AG08395 (cell line): ENCODE measurements around the gene DIDO1.
"Not testable (repeated sequence)": the region's sequence is repeated elsewhere in the genome, so short reads cannot be mapped to it uniquely, and the experiment has no call there.

Experiments
- DNase-seq: peaks from one replicate; pipeline ENCODE4 v3.0.0; 2012; ENCODE audit warnings: mixed read lengths, low spot score

DIDO1 gene

DNA sequence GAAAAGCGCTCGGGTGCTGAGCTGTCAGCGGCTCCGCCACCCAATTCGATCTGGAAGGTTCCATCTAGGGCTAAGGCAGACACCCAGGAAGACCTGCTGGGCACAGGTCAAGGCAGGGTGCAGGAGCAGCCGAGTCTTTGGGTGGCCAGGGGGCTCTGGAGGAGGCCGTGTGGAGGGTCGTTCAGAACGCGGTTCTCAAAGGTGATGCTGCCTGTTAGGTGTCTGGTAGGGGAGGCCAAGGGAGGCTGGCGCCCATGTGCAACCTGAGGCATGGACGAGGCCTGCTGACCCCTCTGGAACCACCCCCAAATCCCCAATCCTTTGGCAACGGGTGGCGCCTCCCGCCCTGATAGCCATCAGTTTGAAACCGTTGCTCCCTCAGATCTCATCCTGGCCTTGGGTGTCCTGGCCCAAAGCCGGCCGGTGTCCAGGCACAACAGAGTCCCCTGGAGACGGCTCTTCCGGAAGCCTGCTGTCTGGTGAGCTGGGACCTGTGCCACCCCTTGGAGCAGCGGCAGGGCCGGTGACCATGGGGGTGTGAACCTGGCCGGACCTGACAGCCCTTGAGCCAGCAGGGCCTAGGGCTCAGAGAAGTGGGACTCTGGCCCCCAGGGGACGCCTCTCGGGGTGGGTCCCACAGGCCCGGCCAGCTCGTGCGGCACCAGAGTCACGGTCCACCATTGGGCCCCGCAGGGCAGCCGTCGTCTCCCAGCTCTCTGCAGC, 36.7 kb upstream of the DIDO1 start:
- DNase-seq: no peak

DNA sequence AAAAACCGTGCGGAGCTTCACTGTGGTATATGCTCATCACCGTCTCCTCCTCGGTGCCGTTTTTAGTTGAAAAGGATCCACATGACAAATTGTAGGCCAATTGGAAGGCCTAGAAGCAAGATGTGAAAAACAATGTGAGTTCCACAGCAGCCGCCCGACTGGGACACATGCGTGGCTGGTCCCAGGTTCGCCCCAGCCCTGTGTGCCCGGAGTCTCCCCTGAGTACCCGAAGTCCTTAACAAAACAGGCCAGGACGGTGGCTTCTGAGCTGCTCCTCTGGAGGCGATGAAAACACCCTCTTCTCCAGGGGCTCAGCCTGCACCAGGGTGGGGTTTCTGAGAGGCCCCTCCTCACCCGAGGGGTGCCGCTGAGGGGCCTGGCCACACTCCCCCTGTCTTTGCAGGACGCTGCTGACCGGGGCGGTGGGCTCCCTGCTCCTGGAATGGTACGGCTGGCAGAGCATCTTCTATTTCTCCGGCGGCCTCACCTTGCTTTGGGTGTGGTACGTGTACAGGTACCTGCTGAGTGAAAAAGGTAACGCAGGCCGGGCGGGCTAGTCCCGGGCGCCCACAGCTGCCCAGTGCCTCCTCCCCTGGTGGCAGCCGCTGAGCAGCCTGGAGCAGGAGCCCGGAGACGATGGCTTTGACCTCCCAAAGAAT, 36.0 kb upstream of the DIDO1 start:
- no peak for DNase-seq

DNA sequence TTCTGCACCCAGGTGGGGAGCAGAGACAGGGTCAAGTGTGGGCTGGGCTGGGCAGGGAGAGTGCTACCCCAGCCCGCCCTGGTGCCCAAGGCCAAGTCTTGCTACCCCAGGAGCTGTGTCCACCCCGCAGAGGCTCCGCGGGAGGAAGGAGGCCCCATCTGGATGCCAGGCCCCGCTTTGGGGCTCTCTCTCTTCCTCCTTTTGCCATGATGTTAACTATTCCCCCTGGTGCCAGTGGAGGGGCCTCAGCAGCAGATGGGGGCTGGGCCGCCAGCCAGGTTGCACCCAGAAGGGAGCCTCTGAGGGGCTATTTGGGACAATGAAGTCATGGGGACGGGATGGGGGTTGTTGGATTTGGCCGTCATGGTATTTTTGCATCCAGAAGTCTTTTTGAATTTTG, 35.5 kb upstream of the DIDO1 start:
- no peak for DNase-seq

DNA sequence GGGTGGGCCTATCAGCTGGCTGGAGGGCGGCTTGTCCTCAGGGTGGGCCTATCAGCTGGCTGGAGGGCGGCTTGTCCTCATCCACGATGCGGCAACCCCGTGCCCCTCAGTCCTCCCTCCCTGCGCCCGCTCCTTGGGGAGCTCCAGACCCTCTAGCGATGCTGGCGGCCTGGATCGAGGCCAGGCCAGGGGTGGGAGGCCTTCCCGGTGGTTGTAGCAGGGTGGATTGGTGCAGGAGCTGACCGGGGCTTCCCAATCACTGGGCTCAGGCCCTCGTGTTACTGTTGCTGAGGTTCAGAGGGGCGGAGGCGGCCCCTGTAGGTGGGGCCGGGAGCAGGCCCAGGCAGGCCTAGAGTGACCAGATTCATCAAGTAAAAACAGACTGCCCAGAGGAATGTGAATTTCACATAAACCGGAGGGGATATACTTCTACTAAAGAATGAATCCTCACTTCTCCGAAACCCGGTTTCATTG, 35.0 kb upstream of the DIDO1 start:
- DNase-seq: no peak

DNA sequence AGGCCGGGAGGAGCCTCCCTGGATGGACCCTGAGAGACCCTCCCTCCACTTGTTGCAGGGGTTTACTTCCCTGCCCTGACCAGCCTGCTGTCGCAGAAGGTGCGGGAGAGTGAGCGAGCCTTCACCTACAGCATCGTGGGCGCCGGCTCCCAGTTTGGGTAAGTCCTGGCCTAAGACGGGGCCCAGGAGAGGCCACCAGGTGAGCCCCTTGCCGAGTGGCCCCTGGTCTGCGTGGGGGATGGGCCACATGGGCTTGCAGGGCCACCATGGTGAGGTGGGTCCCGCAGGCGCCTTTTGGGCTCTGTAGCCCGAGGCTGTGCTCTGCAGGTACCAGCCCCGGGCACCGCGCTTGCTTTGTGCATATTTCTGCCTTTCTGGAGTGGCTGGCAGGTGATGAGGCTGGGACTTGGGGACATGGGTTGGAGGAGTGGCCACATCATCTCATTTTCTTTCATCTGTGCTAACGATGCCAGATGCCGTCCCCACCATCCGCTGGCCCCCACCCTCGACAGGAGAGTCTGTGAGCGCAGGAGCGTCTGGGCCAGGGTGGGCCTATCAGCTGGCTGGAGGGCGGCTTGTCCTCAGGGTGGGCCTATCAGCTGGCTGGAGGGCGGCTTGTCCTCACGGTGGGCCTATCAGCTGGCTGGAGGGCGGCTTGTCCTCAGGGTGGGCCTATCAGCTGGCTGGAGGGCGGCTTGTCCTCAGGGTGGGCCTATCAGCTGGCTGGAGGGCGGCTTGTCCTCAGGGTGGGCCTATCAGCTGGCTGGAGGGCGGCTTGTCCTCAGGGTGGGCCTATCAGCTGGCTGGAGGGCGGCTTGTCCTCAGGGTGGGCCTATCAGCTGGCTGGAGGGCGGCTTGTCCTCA, 34.4 kb upstream of the DIDO1 start:
- DNase-seq: not testable (repeated sequence)

DNA sequence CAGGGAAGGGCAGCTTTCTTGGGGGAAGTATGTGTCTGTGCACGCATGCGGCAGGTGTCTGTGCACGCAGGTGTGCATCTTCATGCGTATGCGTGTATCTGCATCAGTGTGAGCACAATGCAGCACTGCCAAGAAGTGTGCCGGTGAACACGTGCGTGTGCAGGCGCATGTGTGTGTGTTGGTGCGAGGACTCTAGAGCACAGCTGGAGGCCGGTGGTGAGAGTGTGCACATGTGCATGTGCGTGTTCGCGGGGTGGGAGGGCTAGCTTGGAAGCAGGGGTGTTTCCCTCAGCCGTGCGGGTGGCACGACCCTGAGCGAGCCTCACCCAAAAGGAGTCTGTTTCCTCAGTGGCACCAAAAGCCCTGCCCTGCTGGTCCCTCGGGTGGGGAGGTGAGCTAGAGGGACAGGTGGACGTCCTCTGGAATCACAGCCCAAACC, 33.7 kb upstream of the DIDO1 start:
- DNase-seq: no peak

DNA sequence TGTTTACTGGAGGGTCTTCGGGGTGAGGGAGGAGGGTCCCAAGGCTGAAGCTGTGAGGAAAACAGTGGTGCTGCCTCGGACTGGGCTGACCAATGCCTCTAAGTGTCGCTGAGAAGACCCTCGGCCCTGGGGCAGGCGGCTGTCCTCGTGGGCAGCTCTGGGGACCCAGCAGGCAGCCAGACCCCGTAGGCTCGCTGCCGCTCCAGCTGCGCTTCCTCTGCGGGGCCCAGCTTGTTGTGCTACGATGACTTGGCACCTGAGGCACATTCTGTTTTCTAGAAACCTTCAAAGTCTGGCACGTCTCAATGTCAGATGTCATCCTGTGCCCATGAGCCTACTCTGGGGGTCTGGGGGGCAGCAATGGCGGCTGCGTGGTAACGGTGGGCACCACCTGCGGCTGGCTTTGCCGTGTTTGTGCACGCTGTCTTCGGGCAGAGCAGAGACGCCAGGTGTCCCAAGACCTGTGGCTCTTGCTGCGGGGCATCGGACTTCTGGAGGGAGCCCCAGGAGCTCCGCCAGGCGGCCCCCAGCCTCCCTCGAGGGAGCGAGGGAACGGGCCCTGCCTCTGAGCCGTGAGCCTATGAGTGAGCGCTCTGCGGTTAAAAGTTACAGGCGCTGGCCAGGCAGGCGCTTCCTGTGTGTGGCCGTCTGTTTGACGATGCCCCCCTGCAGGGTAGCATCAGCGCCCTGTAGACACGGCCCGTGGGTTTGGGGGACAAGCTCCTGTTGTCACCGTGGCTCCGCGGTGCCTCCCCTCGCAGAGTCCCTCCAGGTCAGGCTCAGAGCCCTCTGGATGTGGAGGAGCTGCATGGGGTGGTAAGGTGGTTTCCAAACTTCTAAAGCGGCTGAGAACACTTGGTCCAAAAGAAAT, 33.0 kb upstream of the DIDO1 start:
- no peak for DNase-seq

DNA sequence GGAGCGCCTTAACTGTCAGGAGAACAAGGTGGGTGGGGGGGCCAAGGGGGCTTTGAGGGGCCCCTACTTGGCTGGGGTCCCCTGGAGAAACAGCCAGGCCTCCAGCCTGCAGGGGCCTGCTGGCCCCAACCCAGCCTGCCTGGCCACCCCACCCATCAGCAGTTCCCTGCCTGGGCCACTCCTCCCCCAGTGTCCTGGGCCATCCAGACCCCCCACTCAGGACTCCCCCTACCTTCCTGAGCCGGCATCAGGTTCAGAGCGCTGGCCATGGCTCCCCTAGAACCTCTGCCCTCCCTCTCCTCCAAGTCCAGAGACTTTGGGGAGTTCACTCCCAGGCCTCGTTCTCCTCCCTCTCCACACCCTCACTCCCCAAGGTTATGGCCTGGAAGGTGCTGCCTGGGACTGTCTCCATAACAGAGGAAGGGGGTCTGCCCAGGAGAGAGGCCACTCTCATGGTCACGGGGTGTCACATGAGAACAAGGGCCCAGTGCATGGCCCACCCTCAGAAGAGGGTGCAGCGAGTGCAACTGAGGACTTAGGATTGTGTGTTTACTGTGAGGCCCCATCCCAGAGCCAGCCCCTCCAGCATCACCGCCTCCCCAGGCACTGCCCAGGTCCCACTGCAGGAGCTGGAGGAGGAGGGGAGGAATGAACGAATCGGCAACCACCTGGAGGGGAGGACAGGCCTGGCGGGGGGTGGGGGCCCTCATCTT, 32.2 kb upstream of the DIDO1 start:
- DNase-seq: no peak

DNA sequence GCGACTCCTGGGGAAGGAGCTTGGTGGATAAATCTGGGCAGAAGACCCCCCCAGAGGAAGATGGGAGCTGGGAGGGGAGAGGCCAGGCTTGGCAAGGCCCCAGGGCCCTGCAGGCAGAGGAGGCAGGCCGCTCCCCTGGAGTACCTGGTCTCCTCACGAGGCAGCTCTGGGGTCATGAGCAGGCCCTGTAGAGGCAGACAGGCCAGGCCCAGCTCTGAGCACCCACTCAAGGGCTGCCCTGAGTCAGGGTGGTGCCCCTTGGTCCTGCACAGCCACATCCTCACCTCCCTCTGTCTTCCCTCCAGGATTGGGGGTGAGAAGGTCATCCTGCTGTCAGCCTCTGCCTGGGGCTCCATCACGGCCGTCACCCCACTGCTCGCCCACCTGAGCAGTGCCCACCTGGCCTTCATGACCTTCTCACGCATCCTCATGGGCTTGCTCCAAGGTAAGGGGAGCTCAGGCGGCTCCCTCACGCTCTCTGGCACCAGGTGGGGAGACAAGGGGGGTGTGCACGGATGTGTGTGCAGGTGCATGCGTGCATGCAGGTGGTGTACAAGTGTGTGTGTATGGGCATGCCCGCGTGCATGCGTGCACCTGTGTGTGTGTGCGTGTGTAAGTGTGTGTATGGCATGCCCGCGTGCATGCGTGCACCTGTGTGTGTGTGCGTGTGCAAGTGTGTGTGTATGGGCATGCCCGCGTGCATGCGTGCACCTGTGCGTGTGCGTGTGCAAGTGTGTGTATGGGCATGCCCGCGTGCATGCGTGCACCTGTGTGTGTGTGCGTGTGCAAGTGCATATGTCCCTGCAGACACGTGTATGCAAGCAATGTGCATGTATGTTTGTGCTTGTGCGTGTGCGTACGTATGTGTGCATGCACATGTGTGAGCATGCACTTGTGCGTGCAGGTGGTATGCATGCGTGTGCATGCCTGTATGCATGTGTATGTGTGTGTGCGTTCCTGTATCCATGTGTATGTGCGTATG, 31.1 kb upstream of the DIDO1 start:
- no peak for DNase-seq

DNA sequence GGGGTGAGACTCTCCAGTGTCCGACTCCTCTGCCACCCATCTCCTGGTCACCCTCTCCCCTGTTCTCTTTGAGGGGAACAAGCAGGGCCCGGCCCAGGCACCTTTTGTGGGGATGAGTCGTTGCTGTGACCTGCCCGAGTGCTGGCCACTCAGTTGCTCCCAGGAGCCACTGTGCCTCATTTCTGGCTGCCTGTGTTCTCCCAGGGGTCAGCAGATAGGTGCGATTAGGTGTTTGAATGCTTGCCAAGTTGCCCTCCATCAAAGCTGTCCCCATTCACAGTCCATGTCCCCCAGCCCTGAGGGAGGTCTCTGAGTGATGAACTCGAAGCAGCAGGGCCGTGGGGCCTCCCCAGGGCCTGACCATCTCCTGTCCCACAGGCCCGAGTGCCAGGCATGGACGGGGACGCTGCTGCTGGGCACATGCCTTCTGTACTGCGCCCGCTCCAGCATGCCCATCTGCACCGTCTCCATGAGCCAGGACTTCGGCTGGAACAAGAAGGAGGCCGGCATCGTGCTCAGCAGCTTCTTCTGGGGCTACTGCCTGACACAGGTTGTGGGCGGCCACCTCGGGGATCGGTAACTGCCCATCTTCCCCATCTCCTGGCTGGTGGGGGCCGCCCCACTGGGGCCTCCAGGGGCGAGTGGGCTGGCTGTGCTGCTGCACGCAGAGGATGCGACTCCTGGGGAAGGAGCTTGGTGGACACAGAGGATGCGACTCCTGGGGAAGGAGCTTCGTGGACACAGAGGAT, 30.3 kb upstream of the DIDO1 start:
- DNase-seq: no peak

DNA sequence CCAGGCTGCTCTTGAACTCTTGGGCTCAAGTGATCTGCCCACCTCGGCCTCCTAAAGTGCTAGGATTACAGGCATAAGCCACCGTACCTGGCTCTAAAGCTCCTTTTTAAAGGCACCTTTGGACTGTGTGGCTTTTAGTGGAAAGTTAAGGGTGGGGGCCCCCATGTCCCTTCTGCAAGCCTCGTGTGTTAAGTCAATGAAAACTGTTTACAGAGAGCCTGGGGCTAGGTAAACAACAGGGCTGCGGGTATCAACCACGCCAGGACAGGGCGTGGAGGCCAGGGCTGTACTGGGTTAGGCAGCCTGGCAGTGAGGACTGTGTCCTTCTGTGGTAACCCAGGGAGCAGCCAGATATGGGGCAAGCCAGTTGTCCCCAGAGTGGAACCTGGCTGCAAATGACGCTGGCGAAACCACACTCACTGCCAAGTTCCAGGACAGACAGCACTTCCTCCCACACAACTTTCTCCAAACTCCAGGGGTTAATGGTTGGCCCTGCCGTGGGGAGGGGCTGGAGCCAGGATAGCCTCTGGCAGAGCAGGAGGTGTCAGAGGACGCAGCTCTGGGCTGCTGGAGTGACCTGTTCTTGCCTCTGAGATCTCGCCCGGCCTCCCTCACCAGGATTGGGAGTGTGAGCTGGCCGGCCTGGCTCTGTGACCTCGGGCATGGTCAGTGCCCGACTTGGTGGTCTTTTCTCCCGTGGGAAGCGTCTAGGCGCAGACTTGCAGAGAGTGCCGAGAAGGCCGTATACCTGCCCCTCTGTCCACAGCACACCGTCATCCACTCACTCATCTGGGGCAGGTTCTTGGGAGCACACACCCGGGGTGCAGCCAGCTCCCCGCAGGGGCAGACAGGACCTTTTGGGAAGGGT, 29.4 kb upstream of the DIDO1 start:
- DNase-seq: no peak

DNA sequence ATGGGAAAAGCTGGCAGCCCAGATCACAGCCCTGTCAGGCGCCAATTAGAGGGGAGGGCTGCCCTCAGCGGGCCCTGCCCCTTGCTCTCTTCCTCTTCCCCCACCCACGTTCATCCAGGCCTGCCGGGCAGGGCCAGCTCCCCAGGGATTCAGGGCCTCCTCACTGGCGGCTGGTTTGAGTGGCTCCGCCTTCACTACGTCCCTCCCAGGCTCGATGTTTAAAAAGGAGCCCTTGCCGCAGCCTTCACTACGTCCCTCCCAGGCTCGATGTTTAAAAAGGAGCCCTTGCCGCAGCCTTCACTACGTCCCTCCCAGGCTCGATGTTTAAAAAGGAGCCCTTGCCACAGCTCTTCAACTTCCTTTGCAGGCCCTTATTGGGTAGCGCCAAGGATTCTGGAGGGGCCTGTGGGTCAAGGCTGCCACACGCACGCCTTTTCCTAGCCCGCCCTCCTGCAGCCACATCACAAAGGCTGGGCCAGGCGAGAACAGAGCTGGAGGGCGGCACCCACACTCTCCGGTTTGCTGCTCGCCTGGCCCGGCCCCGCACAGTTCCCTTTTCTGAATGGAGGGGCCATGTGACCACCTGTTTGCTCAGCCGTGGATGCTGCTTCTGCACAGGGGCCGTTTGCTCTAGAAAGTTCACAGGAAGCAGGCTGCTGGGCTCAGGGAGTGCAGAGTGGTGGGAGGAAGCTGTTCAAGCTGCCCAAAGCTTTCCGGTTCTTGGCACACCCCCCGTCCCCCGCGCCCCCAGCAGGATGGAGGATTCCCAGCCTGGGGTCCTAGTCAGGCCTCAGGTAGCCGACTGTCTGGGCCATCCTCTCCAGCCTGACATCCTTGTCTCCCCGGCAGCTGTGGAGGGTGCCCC, 27.8 kb upstream of the DIDO1 start:
- peak; percentile 82 for DNase-seq

DNA sequence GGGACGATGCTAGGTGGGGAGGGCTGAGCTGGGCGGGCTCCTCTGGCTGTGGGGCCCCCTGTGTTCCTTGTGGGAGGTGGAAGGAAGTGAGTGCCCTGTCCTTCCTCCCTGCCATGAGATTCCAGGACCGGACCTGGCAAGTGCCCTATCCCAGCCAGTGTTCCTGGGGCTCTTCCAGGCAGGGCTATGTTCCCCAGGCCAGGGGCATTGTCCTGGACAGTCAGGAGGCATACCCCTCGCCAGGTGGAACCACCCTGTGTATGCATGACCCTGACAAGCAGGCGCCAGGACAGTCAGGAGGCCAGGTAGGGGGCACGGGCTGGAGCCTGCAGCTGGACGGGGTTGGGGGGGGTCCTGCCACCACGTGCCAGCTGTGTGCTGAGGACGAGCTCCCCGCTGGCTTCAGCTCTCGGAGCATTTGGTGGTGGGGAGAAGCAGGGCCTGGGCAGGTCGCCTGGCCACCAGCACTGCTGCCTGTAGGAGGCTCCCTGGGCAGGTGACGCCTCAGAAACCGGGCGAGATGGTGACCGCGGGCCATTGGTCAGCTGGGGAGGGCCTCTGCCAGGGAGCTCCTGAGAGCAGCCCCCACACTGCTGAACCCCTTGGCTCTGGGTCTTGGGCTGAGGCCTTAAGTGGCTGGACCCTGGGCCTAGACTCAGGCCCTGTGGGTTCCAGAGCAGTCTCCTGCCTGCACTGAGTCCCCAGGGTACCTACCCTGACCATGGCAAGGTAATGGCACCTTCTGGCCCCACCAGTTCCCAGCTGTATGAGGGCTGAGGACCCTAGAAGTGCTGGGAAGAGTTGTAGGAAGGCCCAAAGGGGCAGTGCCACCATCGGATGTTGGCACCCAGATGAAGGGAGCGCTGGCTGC, 26.9 kb upstream of the DIDO1 start:
- peak; percentile 41 for DNase-seq

DNA sequence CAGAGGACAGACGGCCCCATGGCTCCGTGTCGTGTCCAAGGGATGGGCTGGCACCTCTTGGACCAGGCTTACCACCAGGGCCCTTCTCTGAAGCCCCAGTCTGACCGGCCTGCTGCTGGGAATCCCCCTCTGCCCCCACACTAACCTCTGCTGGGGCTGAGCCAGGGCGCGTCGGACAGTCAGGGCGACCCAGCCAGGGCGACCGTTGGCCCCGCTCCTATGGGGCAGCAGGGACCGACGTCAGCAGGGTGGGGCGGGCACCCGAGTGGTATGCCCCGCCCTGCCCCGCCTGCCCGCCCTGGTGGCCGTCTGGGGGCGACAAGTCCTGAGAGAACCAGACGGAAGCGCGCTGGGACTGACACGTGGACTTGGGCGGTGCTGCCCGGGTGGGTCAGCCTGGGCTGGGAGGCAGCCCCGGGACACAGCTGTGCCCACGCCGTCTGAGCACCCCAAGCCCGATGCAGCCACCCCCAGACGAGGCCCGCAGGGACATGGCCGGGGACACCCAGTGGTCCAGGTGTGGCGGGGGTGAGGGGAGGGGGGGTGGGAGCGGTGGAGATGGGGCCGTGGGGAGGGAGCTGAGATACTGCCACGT, 26.2 kb upstream of the DIDO1 start, which contains the start of gene SLC17A9:
Gene SLC17A9, plus strand, starts transcription at position 337 of the 595 bp plus-strand sequence. Its CDS starts 122 bp downstream, at position 459.
- DNase-seq: peak; percentile 92

DNA sequence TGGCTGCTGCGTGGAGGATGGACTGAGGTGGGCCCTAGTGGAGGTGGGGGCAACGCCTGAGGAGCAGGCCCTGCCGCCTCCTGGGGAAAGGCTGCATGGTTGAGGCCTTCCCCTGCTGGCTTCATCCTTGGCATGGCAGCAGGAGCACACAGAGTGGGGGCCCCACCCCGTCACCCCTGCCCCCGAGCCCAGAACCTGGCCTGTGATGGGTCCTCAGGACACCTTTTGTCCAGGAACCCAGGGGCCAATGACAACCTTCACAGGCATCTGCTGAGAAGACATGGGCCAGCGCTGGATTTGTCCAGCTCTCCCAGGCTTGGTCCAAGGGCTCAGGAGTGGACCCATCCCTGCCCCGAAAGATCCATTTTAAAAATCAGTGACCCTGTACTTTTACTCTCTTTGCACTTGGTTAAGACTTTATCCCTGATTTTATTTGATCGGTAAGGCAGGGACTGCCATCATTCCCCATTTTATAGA, 25.6 kb upstream of the DIDO1 start:
- no peak for DNase-seq
